Measurements from ENCODE around the gene HTT. TPM values are rescaled to one million over a fixed set of nuclear protein-coding genes. Genes with fewer than 3 reads are reported as not detected.

Gene HTT
- polyA plus RNA-seq, 2 of the 4 experiments (the other 2 are of a cell fraction), result 14.5 to 16.9 TPM

GRCh38 chr4:3217266-3217665, 142.8 kb downstream of the HTT start (continued):
- no peak for TF ChIP-seq NPAS2 (CRISPR knock-in tag; IDR thresholded peaks at IDR 0.05; ENCODE audit: borderline replicate concordance)

GRCh38 chr4:3217771-3218170, 143.3 kb downstream of the HTT start:
- WGBS (ENCODE audit: missing lambda C conversion rate), result 91% methylated on average over 14 of the region's 16 CpGs
- ChIA-PET POLR2A (no interaction called here), CTCF (no interaction called here)
- H3K9me3 ChIP-seq, result no peaks in the 10 kb centered on the region
- no peak for DNase-seq (ENCODE audit: low read depth in 1 of 2, low spot score in 1 of 2)
- no peak overlapping the region for H3K4me2 ChIP-seq
- no peak overlapping the region for H3K4me3 ChIP-seq
- H3K4me1 ChIP-seq, result no peaks in the 10 kb centered on the region
- no peak for FAIRE-seq
- TF ChIP-seq MYC (IDR thresholded peaks at IDR 0.05; ENCODE audit: borderline replicate concordance, low read length), result no peak
- no peak for TF ChIP-seq ZSCAN20 (CRISPR knock-in tag; IDR thresholded peaks at IDR 0.05)
- TF ChIP-seq PBX3 (IDR thresholded peaks at IDR 0.05), result no peak
- TF ChIP-seq USF2 (IDR thresholded peaks at IDR 0.05), result no peak
- no peak for TF ChIP-seq BCL3 (IDR thresholded peaks at IDR 0.05)
- no peak for TF ChIP-seq NFE2L2 (conservative IDR thresholded peaks at IDR 0.05; ENCODE audit: low read length)
- TF ChIP-seq POLR2A (IDR thresholded peaks at IDR 0.05; ENCODE audit: low read length), result no peak
- TF ChIP-seq ATOH8 (CRISPR knock-in tag; IDR thresholded peaks at IDR 0.05; ENCODE audit: low read depth), result no peak
- no peak for TF ChIP-seq NR3C1 (IDR thresholded peaks at IDR 0.05)
- no peak for ATAC-seq
- no peak overlapping the region for H3K27ac ChIP-seq

GRCh38 chr4:3218824-3219760, 144.6 kb downstream of the HTT start:
- ATAC-seq, result no peak
- no peaks in the 10 kb centered on the region for H3K9me3 ChIP-seq
- ChIA-PET POLR2A (no interaction called here), CTCF (interaction anchor here (0.8 to 1.0 kb wide), 3 partner anchors 10 to 83 kb away, joined by 3 read pairs; no protein-coding TSS in a partner anchor)
- H3K4me3 ChIP-seq, result no peak overlapping the region
- H3K27ac ChIP-seq, result no peak overlapping the region
- whole genome bisulfite sequencing (ENCODE audit: missing lambda C conversion rate), result 89% methylated on average over 15 of the region's 20 CpGs
- FAIRE-seq, result no peak
- TF ChIP-seq CHD4 (IDR thresholded peaks at IDR 0.05; ENCODE audit: borderline replicate concordance), result no peak
- no peak for TF ChIP-seq SMC3 (IDR thresholded peaks at IDR 0.05)
- TF ChIP-seq HOXA7 (CRISPR knock-in tag; IDR thresholded peaks at IDR 0.05), result no peak
- TF ChIP-seq EHF (CRISPR knock-in tag; IDR thresholded peaks at IDR 0.05), result no peak
- TF ChIP-seq REST (IDR thresholded peaks at IDR 0.05), result no peak
- no peak for TF ChIP-seq RCOR1 (IDR thresholded peaks at IDR 0.05; ENCODE audit: low read depth, low read length)
- TF ChIP-seq E2F6 (IDR thresholded peaks at IDR 0.05; ENCODE audit: borderline replicate concordance, low read depth), result no peak
- no peak for TF ChIP-seq BCL3 (IDR thresholded peaks at IDR 0.05)
- no peak for TF ChIP-seq CHD2 (IDR thresholded peaks at IDR 0.05; ENCODE audit: low read length, partially characterized antibody)
- no peak for TF ChIP-seq NPAS2 (CRISPR knock-in tag; IDR thresholded peaks at IDR 0.05; ENCODE audit: borderline replicate concordance)
- no peak for TF ChIP-seq BHLHE40 (IDR thresholded peaks at IDR 0.05; ENCODE audit: low read depth, low read length)
- TF ChIP-seq JUN (IDR thresholded peaks at IDR 0.05), result no peak
- no peak for TF ChIP-seq TFCP2L1 (CRISPR knock-in tag; IDR thresholded peaks at IDR 0.05)
- no peak for TF ChIP-seq POLR2AphosphoS2 (conservative IDR thresholded peaks at IDR 0.05; ENCODE audit: low read length)
- TF ChIP-seq RAD21 (conservative IDR thresholded peaks at IDR 0.05 in 1 of 2, IDR thresholded peaks at IDR 0.05 in 1 of 2), result no peak
- no peak for TF ChIP-seq FOSB (CRISPR knock-in tag; IDR thresholded peaks at IDR 0.05)
- TF ChIP-seq RARB (CRISPR knock-in tag; IDR thresholded peaks at IDR 0.05), result no peak
- H3K4me1 ChIP-seq, result no peaks in the 10 kb centered on the region
- DNase-seq (ENCODE audit: low read depth in 1 of 2, low spot score in 1 of 2), result no peak
- H3K4me2 ChIP-seq, result no peak overlapping the region
